Upper lobe of left lung (tissue), 4 donors: Measurements from ENCODE around the gene SVIP.

Source experiments
- EP300 ChIP-seq, 4 donors: sonication (generic); formaldehyde crosslinking; IDR thresholded peaks; one replicate each; pipeline ENCODE4 v1.5.1; 2017; ENCODE audit warnings: antibody characterized with exemption in 4 of 4, control low read depth in 2 of 4
- POLR2A ChIP-seq, 4 donors: fragments of 450-650 bp; IDR thresholded peaks; one replicate each; pipeline ENCODE4 v1.5.1; 2016 to 2017; ENCODE audit warnings: antibody characterized with exemption in 4 of 4, mild to moderate bottlenecking in 2 of 4
- POLR2AphosphoS5 ChIP-seq, 2 donors: sonication (generic); formaldehyde crosslinking; IDR thresholded peaks; one replicate each; pipeline ENCODE4 v1.5.1; 2017; ENCODE audit warnings: antibody characterized with exemption in 2 of 2
- TF ChIP-seq, protein P1 (sequence below), 6 experiments: fragments of 450-650 bp in 4 of 6; fragments of 200-600 bp in 2 of 6; sonication (generic) in 2 of 6; IDR thresholded peaks; one replicate each; pipeline ENCODE4 v1.5.1; 2016 to 2019; ENCODE audit warnings: antibody characterized with exemption in 6 of 6

DNA sequence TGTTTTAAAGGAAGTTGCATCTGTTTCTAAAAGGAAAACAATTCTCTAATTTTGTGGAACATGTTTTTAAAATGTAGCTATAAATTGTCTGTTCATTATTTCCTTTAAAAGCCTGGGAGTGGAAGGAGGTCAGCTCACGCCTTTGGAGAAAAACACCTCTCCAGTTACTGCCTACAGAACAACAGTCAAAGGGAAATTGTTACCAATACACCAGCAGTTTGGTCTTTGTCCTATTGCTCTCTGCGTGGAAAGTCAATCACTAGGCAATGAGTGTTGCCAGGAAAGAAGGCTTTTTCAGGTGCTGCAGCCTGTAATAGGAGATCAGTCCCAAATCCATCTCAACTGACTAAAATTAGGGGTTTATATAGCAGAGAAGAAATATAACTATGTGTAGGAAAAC lies 22.2 kb downstream of the SVIP start:
- TF ChIP-seq, protein P1, sequence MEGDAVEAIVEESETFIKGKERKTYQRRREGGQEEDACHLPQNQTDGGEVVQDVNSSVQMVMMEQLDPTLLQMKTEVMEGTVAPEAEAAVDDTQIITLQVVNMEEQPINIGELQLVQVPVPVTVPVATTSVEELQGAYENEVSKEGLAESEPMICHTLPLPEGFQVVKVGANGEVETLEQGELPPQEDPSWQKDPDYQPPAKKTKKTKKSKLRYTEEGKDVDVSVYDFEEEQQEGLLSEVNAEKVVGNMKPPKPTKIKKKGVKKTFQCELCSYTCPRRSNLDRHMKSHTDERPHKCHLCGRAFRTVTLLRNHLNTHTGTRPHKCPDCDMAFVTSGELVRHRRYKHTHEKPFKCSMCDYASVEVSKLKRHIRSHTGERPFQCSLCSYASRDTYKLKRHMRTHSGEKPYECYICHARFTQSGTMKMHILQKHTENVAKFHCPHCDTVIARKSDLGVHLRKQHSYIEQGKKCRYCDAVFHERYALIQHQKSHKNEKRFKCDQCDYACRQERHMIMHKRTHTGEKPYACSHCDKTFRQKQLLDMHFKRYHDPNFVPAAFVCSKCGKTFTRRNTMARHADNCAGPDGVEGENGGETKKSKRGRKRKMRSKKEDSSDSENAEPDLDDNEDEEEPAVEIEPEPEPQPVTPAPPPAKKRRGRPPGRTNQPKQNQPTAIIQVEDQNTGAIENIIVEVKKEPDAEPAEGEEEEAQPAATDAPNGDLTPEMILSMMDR (IDR thresholded peaks at IDR 0.05), result no peak
- TF ChIP-seq POLR2AphosphoS5 (IDR thresholded peaks at IDR 0.05), result no peak
- no peak for TF ChIP-seq POLR2A (IDR thresholded peaks at IDR 0.05)
- no peak for TF ChIP-seq EP300 (IDR thresholded peaks at IDR 0.05)
